Posterior vena cava (tissue), 2 donors: ENCODE results near the gene IL20. TPM values are rescaled to one million over a fixed set of nuclear protein-coding genes. Genes with fewer than 3 reads are reported as not detected.

ENCODE experiments used
- DNase-seq: peaks from one replicate; pipeline ENCODE4 v3.0.0-alpha.2; 2020; ENCODE audit warnings: low spot score
- intact Hi-C, 2 donors: fragments of 100-400 bp; cut with DNase I; formaldehyde crosslinking; loops; one replicate each; pipeline versions ENCODE4 v1.14.1 to v1.14.2; 2022 to 2023
- total RNA-seq, 2 donors: library from RNA; stranded (reverse); fragmentation: NEBNext Ultra II Directional; extraction: Animal tissue kit (Norgen Biotek cat#: 25700); gene quantifications; one replicate each; pipeline ENCODE4 v1.2.1, GENCODE V29; 2021
- donor health status: DM: yes; HTN: yes; CAD: no.
- donor health status: DM: yes; HTN: yes; CAD: no.

Gene IL20
- total RNA-seq, 2 donors from 2014 or later = not detected

GRCh38 chr1:206913766-206914537 lies 48.5 kb downstream of the IL20 start:
- intact Hi-C loops = loop anchor here (5.0 to 10.0 kb wide), 2 partner anchors 282 to 429 kb away; no protein-coding TSS in a partner anchor
- peak; percentile 32 for DNase-seq

DNA sequence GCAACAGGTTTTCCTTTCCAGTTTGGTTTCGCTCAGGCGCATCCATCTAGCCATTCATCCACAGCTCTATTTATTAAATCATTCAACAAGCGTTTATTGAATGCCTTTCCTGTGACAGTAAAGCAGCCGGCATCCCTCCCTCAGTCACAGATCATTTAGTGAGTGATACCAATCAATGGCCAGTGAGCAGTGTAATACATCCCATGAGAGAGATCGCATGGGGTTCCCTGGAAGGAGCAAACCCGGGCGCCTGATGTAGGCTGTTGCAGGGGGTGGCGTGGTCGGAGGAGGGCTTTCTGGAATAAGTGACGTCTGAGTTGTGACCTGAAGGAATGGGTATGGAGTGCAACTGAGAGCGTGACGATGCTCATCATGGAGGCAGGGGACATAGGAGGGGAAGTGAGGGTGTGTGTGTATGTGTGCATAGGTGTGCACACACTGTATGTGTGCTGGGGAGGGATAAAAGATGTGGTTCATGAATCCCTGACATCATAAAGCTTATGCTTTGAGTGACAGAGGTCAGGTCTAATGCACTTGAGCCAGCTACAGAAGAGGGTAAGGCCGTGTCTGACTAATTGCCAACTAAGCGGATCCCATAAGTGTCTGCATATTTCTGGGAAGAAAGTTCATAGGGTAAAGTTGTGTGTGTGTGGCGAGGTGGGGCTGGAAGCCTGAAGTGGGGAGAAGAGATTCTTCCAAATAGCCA lies 49.8 kb downstream of the IL20 start:
- intact Hi-C loops = loop anchor here (10.0 kb wide), 1 partner anchor 430 kb away; no protein-coding TSS in a partner anchor
- DNase-seq = peak; percentile 65

DNA sequence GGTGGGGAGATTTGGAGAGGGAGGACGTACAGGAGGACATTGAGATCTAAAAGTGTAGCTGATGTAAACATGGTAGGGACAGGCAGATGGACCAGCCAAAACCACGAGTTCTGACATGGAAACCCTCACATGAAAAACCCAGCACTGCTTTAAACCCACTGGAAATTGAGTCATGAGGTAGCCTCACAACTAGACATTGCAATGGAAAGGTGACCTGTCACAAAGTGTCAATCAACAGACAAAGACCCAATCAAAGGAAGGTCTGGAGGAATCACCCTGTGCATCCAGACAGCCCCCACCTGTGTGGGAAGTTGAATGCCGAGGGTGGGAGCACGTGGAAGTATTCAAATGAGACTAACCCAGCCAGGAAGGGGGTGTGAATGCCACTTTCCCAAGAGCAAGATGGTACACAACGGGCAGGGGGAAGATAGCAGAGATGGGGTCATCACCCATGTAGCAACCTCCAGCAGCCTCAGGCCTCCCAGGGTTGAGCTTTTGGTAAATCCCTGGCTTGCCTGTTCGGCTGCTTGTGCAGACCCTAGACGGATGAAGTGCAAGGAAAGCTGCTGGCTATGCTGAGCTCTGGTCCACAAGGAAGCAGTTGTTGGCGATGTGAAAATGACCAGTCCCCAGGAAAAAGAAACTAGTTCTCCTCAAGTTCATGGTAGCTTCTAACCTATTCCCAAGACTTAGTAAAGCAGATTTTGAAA lies 50.7 kb downstream of the IL20 start:
- intact Hi-C loops = loop anchor here (10.0 kb wide), 1 partner anchor 431 kb away; no protein-coding TSS in a partner anchor
- DNase-seq = peak; percentile 43

- DNase-seq = peak; percentile 45
- intact Hi-C loops = loop anchor here (10.0 kb wide), 1 partner anchor 433 kb away; no protein-coding TSS in a partner anchor
These were observed 52.7 kb downstream of the IL20 start for GRCh38 chr1:206918076-206918475.

Other genes starting within 250 kb of the IL20 start
- gene DYRK3, start 230.1 kb upstream of the IL20 start, total RNA-seq = 10 to 100 TPM in 1 of 2 donors, 1 to 10 TPM in 1; 8.4 to 10.7 TPM
- 100 to 1,000 TPM in 1 of 2 donors, 10 to 100 TPM in 1; 69.0 to 102 TPM for gene MAPKAPK2, start 180.7 kb upstream of the IL20 start, total RNA-seq
- not detected for gene IL19, start 94.8 kb upstream of the IL20 start, total RNA-seq
- 1 to 10 TPM; 5.2 to 6.1 TPM for gene IL10, start 93.1 kb upstream of the IL20 start, total RNA-seq
- not detected for gene IL24, start 31.8 kb downstream of the IL20 start, total RNA-seq
- gene FCMR, start 56.3 kb downstream of the IL20 start, total RNA-seq = 1 to 10 TPM; 1.4 to 3.3 TPM
- gene PIGR, start 80.8 kb downstream of the IL20 start, total RNA-seq = under 1 TPM; 0.33 to 0.79 TPM
- not detected for gene FCAMR, start 104.8 kb downstream of the IL20 start, total RNA-seq
- not detected for gene C1orf116, start 167.1 kb downstream of the IL20 start, total RNA-seq
- 1 to 10 TPM; 6.6 to 7.0 TPM for gene YOD1, start 185.6 kb downstream of the IL20 start, total RNA-seq
- 10 to 100 TPM; 10.2 to 13.0 TPM for gene PFKFB2, start 187.7 kb downstream of the IL20 start, total RNA-seq
- gene C4BPB, start 223.2 kb downstream of the IL20 start, total RNA-seq = 1 to 10 TPM in 1 of 2 donors, under 1 TPM in 1; 0.43 to 3.3 TPM
- gene C4BPA, start 238.6 kb downstream of the IL20 start, total RNA-seq = under 1 TPM in 1 of 2 donors, not detected in 1; 0.37 TPM